Nephron progenitor cell (in vitro differentiated cells): ENCODE measurements around the gene C1orf216.
"Not testable (repeated sequence)": the region's sequence is repeated elsewhere in the genome, so short reads cannot be mapped to it uniquely, and the experiment has no call there.

Experiments
- DNase-seq: peaks from one replicate; pipeline ENCODE4 v3.0.0; 2021
- H3K27ac Mint-ChIP-seq: 2 replicates; pipeline ENCODE4 v1.8.0; 2021; ENCODE audit warnings: mild to moderate bottlenecking, moderate library complexity, mixed read lengths
- H3K27me3 Mint-ChIP-seq: 2 replicates; pipeline ENCODE4 v1.8.0; 2021; ENCODE audit warnings: mild to moderate bottlenecking, low read depth, mixed read lengths; ENCODE audit not compliant: poor library complexity
- H3K36me3 Mint-ChIP-seq: 2 replicates; pipeline ENCODE4 v1.8.0; 2021; ENCODE audit warnings: low read depth, mixed read lengths
- H3K4me1 Mint-ChIP-seq: 2 replicates; pipeline ENCODE4 v1.8.0; 2021; ENCODE audit warnings: mixed read lengths
- H3K4me3 Mint-ChIP-seq: 2 replicates; pipeline ENCODE4 v1.8.0; 2021; ENCODE audit warnings: mild to moderate bottlenecking, moderate library complexity, mixed read lengths
- H3K9me3 Mint-ChIP-seq: 2 replicates; pipeline ENCODE4 v1.8.0; 2021; ENCODE audit warnings: mild to moderate bottlenecking, moderate library complexity, mixed read lengths
- TF ChIP-seq, protein P1 (sequence below): fragments of 200-600 bp; sonication (generic); IDR thresholded peaks from 2 replicates; pipeline ENCODE4 v1.5.0; 2021; ENCODE audit warnings: antibody characterized with exemption

Gene C1orf216

DNA sequence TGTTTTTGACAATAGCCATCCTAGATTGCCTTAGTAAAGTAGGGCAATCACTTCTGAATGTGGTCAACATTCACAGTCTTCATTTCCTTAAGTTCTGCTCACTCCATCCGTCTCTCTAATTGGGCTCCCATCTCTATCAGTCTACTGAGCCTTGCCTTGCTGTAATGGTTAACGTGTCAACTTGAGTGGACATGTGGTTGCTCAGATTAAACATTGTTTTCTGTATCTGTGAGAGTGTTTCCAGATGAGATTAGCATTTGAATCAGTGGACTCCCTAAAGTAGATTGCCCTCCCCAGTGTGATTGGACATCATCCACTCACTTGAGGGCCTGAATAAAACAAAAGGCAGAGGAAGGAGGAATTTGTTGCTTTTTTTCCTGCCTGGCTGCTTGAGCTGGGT lies 26.4 kb downstream of the C1orf216 start:
- Mint-ChIP-seq H3K27ac (no peak overlapping the region), H3K27me3 (peaks cover 47% of the 10 kb centered on the region), H3K4me3 (no peak overlapping the region), H3K9me3 (no peaks in the 10 kb centered on the region), H3K36me3 (no peaks in the 10 kb centered on the region), H3K4me1 (peaks cover 19% of the 10 kb centered on the region)
- TF ChIP-seq, protein P1, sequence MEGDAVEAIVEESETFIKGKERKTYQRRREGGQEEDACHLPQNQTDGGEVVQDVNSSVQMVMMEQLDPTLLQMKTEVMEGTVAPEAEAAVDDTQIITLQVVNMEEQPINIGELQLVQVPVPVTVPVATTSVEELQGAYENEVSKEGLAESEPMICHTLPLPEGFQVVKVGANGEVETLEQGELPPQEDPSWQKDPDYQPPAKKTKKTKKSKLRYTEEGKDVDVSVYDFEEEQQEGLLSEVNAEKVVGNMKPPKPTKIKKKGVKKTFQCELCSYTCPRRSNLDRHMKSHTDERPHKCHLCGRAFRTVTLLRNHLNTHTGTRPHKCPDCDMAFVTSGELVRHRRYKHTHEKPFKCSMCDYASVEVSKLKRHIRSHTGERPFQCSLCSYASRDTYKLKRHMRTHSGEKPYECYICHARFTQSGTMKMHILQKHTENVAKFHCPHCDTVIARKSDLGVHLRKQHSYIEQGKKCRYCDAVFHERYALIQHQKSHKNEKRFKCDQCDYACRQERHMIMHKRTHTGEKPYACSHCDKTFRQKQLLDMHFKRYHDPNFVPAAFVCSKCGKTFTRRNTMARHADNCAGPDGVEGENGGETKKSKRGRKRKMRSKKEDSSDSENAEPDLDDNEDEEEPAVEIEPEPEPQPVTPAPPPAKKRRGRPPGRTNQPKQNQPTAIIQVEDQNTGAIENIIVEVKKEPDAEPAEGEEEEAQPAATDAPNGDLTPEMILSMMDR = no peak
- DNase-seq = no peak

DNA sequence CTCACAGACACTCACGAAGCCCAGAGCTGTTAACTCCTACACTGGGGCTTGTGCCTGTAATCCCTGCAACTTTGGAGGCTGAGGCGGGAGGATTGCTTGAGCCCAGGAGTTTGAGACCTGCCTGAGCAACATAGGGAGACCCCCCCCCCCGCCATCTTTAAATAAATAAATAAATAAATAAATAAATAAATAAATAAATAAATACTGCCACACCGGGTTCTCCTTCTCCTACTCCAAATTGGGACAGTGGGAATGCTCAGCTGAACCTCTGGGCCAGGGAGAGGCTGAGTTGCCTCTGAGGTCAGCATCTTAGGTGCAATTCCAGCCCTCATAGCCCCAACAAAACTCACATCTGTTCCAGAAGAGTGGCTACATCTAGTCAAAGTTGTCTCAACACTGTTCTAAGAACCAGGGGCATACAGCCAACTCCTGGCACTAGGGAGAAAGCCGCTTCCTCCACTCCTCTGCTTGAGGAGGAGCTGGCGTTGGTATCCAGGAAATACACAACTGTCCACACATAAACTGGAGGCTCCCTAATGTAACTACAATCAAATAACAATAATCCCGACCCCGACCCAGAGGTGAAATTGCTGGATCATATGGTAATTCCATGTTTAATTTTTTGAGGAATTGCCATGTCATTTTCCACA lies 27.0 kb downstream of the C1orf216 start:
- Mint-ChIP-seq H3K27ac (no peak overlapping the region), H3K4me1 (peaks cover 19% of the 10 kb centered on the region), H3K9me3 (no peaks in the 10 kb centered on the region), H3K36me3 (no peaks in the 10 kb centered on the region), H3K4me3 (no peak overlapping the region), H3K27me3 (peaks cover 47% of the 10 kb centered on the region)
- TF ChIP-seq, protein P1 = no peak
- DNase-seq = no peak

- Mint-ChIP-seq H3K27me3 (peaks cover 49% of the 10 kb centered on the region), H3K4me1 (peaks cover 19% of the 10 kb centered on the region), H3K36me3 (no peaks in the 10 kb centered on the region), H3K4me3 (no peak overlapping the region), H3K9me3 (no peaks in the 10 kb centered on the region), H3K27ac (no peak overlapping the region)
- TF ChIP-seq, protein P1 = no peak
- peak; percentile 12 for DNase-seq
These were observed 27.6 kb downstream of the C1orf216 start for GRCh38 chr1:35691080-35691479.

DNA sequence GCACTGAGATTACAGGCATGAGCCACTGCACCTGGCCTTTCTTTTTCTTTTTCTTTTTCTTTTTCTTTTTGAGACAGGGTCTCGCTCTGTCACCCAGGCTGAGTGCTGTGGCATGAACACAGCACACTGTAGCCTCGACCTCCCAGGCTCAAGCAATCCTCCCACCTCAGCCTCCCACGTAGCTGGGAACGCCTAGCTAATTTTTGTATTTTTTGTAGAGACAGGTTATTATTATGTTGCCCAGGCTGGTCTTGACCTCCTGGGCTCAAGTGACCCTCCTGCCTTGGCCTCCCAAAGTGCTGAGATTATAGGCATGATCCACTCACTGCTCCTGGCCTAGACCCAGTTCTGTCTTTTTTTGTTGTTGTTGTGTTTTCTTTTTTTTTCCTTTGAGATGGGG lies 28.6 kb downstream of the C1orf216 start:
- Mint-ChIP-seq H3K4me1 (peaks cover 19% of the 10 kb centered on the region), H3K27me3 (peaks cover 45% of the 10 kb centered on the region)
- not testable (repeated sequence) for DNase-seq, H3K36me3 Mint-ChIP-seq, H3K27ac Mint-ChIP-seq, H3K4me3 Mint-ChIP-seq, H3K9me3 Mint-ChIP-seq

DNA sequence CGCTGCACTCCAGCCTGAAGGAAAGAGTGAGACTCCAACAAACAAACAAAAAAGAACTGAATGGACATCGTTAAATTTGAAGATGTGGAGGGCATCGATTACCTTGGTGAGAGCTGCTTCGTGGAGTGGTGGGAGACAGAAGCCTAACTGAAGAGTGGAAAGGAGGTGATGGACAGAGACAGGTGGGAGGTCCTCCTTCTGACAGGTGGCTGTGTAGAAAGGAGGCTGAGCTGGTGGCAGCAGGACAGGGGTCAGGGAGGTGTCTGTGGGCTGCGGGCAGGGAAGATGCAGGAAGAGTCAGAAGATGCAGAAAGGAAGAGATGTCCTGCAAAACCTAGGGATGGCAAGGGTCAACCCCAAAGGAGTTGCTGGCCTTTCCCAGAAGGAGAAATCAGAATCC lies 30.5 kb downstream of the C1orf216 start:
- Mint-ChIP-seq H3K36me3 (no peaks in the 10 kb centered on the region), H3K4me1 (peaks cover 19% of the 10 kb centered on the region), H3K4me3 (no peak overlapping the region), H3K27me3 (peaks cover 54% of the 10 kb centered on the region), H3K27ac (no peak overlapping the region), H3K9me3 (no peaks in the 10 kb centered on the region)
- DNase-seq = no peak
- TF ChIP-seq, protein P1 = no peak

- no peaks in the 10 kb centered on the region for H3K36me3 Mint-ChIP-seq
- TF ChIP-seq, protein P1 = no peak
- DNase-seq = no peak
- H3K4me3 Mint-ChIP-seq = no peak overlapping the region
- H3K9me3 Mint-ChIP-seq = no peaks in the 10 kb centered on the region
- peaks cover 49% of the 10 kb centered on the region for H3K27me3 Mint-ChIP-seq
- no peak overlapping the region for H3K27ac Mint-ChIP-seq
- H3K4me1 Mint-ChIP-seq = no peaks in the 10 kb centered on the region
These were observed 35.7 kb downstream of the C1orf216 start for GRCh38 chr1:35683012-35683411.
